Measurements from ENCODE around the gene OLFML3.

OLFML3 gene

GRCh38 chr1:114025609-114026401 lies 46.5 kb downstream of the OLFML3 start:
- DNase-seq (ENCODE audit: low read depth in 2 of 2), result no peak

- no peak for DNase-seq (ENCODE audit: low read depth in 2 of 2)
These were observed 47.5 kb downstream of the OLFML3 start for GRCh38 chr1:114026797-114027196.

All from stimulated activated CD8-positive, alpha-beta memory T cell treated with anti-CD3 and anti-CD28 coated beads, Interleukin-15, amount 100 ng/mL, for 4 hours (primary cell).